Stimulated activated CD8-positive, alpha-beta memory T cell treated with anti-CD3 and anti-CD28 coated beads, Interleukin-12 subunit alpha, Interleukin-12 subunit beta, amount 100 ng/mL, for 4 hours (primary cell): ENCODE data around the gene RNF151.
A peak's percentile ranks its signal among the peaks of the same experiment; 100 is the strongest.
"Not testable (repeated sequence)": the region's sequence is repeated elsewhere in the genome, so short reads cannot be mapped to it uniquely, and the experiment has no call there.

Experiments
- DNase-seq: peaks from one replicate; pipeline ENCODE4 v3.0.0-alpha.2; 2020; ENCODE audit warnings: low read depth

Gene RNF151

GRCh38 chr16:1959269-1960039 is 7.2 kb upstream of the RNF151 start, which contains the start of gene NDUFB10:
NDUFB10 (plus strand) TSS chr16:1959538; CDS start chr16:1959625, 87 bp downstream.
- peak; percentile 84 for DNase-seq

GRCh38 chr16:1960665-1961630 is 5.7 kb upstream of the RNF151 start:
- DNase-seq = no peak

- no peak for DNase-seq
Measured at GRCh38 chr16:1961651-1962067, 5.0 kb upstream of the RNF151 start.

GRCh38 chr16:1962161-1963153 is 4.2 kb upstream of the RNF151 start:
- not testable (repeated sequence) for DNase-seq

- no peak for DNase-seq
Measured at GRCh38 chr16:1963806-1964505, 2.7 kb upstream of the RNF151 start.

GRCh38 chr16:1964506-1965395 is 1.9 kb upstream of the RNF151 start, which contains the start of gene RPS2:
RPS2 (minus strand) TSS chr16:1964826; CDS start chr16:1964625, 201 bp downstream.
- peak; percentile 96 for DNase-seq

GRCh38 chr16:1965396-1966001 is 1.2 kb upstream of the RNF151 start:
- DNase-seq = no peak

- DNase-seq = no peak
Measured at GRCh38 chr16:1968146-1968953, 1.7 kb downstream of the RNF151 start.

- DNase-seq = peak; percentile 98
Measured at GRCh38 chr16:1971796-1972489, 5.3 kb downstream of the RNF151 start, which contains the start of gene TBL3. TBL3 (plus strand) TSS chr16:1972053; CDS start chr16:1972165, 112 bp downstream.

- DNase-seq = no peak
Measured at GRCh38 chr16:1972490-1972877, 5.8 kb downstream of the RNF151 start.

GRCh38 chr16:1973461-1974156 is 7.0 kb downstream of the RNF151 start:
- DNase-seq = no peak

GRCh38 chr16:1974157-1975070 is 7.8 kb downstream of the RNF151 start:
- DNase-seq = no peak

GRCh38 chr16:1975432-1976215 is 9.0 kb downstream of the RNF151 start:
- DNase-seq = no peak

GRCh38 chr16:1976216-1976520 is 9.5 kb downstream of the RNF151 start:
- no peak for DNase-seq
